AG09309 (cell line): Measurements from ENCODE around the gene HOXC6.

Experiments used
- DNase-seq: peaks from one replicate; pipeline ENCODE4 v3.0.0-alpha.2; 2010; ENCODE audit warnings: low read depth
- H3K4me3 ChIP-seq: 2 replicates; pipeline ENCODE4 v1.5.1; 2011; ENCODE audit warnings: mild to moderate bottlenecking, low read depth, low read length, moderate library complexity; ENCODE audit not compliant: control insufficient read depth
- CTCF ChIP-seq: IDR thresholded peaks from 2 replicates; pipeline ENCODE4 v1.5.1; 2011; ENCODE audit warnings: mild to moderate bottlenecking, low read depth, low read length, inconsistent platforms; ENCODE audit not compliant: insufficient read depth, control insufficient read depth; ENCODE audit errors: missing control alignments

Gene HOXC6

GRCh38 chr12:54004063-54004840 lies 24.0 kb upstream of the HOXC6 start:
- DNase-seq = no peak
- no peak overlapping the region for H3K4me3 ChIP-seq
- peak; percentile 28 for TF ChIP-seq CTCF

DNA sequence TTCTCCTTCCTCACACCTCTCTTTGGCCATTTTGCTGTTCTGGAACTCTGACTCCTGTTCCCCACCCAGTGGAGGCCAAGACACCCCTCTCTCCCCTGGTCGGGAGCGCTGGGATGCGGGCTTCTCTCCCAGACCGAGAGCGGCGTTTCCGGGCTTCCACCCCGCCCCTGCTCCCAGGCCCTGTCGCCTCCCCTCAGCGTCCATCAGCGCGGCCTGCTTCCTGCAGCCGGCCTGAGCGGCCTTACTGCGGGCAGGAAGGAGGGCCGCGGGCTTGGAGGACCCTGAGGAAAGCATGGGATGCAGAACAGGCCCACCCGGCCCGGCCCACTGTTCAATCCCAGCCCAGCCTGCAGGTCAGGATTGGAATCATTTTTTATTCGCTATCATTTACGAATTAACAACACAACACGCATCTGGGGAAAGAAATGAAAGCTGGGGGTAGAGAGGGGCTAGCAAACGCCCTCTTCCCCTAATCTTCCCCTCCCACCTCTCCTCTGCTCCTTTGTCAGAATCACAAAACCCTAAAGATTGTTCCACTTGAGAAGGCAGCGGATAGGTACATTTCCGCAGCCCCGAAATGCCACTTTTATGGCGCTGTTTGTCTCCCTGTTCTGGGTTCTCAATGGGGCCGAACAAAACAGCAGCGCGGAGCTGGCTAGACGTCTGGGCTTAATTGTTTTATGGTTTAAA lies 23.3 kb upstream of the HOXC6 start:
- DNase-seq = no peak
- TF ChIP-seq CTCF = no peak
- no peak overlapping the region for H3K4me3 ChIP-seq

DNA sequence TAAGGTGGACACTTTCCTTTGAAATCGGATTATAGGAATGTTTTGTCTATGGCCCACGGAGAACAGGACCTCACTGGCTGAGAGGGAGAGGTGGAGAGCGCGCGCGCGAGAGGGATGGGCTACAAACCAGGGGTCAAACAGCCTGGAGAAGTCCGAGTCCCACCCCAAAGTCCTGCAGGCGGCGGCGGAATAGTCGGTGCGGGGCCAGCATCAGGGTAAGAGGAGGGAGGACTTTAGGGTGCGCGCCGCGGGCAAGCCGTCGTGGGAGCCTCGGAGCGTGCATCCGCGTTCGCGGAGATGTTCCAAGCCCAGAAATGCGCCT lies 22.7 kb upstream of the HOXC6 start:
- DNase-seq = no peak
- no peak for TF ChIP-seq CTCF
- H3K4me3 ChIP-seq = no peak overlapping the region

DNA sequence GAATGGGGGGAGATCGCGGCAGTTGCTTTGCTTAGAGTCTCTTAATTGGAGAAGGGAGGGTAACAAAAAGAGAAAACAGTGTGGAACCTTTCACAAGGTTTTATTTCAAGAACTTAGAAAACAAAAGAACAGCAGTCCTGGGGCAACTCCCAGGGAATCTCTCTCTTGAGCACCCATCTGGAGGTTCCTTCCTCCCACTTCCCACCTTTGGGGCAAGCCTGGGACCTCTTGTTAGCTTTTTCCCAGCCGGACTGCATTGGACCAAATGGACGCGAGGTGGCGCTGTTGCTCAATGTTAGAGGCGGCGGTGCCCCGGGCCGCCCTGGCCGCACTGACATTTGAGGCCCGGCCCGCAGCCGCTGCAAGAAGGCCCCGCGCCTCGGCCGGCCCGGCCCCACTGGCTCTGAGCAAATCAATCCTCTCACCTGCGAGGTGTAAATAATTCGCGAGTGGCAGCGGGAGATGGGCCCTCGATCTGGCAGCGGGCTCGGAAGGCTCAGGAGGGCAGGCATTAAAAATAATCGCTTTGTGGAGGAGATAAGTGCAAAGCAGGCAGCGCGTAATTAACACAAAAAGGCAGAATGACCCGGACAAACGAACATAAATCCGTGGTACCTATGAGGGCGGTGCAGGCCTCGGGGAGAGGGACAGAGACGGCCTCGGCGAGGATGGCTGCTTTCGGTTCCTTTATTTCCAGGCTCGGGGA lies 22.2 kb upstream of the HOXC6 start:
- no peak overlapping the region for H3K4me3 ChIP-seq

DNA sequence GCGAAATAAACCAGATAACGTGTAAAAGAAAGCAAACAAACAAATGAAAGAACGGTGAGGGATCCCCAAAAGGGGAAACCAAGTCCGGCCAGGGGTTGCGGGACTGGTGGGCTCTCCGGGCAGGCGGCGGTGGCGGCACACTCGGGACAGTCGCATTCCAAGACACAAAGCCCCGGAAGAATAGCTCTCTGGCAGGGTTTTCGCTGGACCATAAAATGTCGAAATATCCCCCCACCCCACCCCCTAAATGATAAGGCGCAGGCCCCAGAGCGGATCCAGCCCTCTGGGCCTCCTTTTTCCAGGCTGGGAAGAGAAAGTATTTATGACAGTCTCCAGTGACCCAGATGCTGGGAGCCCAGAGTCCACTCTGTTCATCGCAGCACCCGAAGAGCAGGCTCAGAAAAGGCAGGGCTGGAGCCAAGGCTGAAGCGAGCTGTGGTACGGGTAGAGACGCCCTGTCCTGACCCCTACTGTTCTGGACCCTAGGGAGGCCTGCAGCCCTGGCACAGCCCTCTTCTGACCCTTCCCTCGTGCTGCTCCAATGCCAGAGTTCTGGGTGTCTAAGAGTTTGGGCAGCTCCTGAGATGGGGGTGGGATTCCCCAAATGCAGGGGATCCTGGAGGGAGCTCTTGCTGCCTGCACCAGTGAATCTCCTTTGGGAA lies 21.6 kb upstream of the HOXC6 start:
- no peak overlapping the region for H3K4me3 ChIP-seq
- TF ChIP-seq CTCF = no peak
- DNase-seq = no peak

More for the DNA sequence above, 22.2 kb upstream of the HOXC6 start:
- no peak for DNase-seq
- peak; percentile 82 for TF ChIP-seq CTCF

DNA sequence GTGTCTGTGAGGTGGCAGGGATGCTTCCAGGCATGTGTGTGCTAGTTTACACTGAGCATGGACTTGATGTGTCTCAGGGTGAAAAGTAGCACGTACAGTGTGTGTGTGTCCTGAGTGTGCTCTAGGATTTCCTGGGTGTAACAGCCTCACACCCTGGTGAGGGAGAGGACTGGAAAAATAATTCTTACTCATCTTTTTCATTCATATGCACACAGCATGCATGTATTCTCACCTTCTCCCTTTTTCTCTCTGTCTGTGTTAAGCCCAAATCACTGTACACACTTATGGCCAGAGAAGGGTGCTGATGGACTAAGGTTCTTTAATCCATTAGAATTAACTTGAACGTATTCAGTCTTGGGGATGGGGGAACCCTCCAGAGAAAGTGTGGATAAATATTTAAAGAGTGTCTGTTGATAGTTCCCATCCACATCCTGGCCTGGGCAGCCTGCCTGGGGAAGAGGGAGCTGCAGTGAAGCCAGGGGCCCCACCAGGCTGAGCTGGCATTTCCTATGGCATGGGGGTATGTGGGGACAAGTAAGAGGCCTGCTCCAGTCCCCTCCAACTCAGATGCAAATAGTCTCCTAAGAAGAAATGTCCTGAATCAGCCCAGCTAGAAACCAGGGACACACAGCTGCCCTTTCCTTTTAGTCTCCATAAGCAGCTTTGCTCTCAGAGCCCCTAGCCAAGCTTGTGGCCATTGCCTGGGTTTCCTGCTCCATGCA lies 20.5 kb upstream of the HOXC6 start:
- TF ChIP-seq CTCF = no peak
- DNase-seq = no peak
- no peak overlapping the region for H3K4me3 ChIP-seq
